Loucy (cell line): ENCODE data around the gene PDE2A.
A peak's percentile ranks its signal among the peaks of the same experiment; 100 is the strongest.

Experiments used
- H2AFZ ChIP-seq: fragments of 200-600 bp; sonication (generic); 2 replicates; pipeline ENCODE4 v1.6.0; 2016; ENCODE audit warnings: antibody characterized with exemption, mild to moderate bottlenecking, low read length, moderate library complexity
- H3F3A ChIP-seq: fragments of 200-600 bp; 2 replicates; pipeline ENCODE4 v1.6.0; 2016; ENCODE audit warnings: antibody characterized with exemption, low read depth, mild to moderate bottlenecking
- H3K27me3 ChIP-seq: fragments of 200-600 bp; sonication (generic); 2 replicates; pipeline ENCODE4 v1.6.1; 2014; ENCODE audit warnings: low read length, mild to moderate bottlenecking; ENCODE audit not compliant: insufficient read depth, poor library complexity, severe bottlenecking
- H3K36me3 ChIP-seq: fragments of 200-600 bp; sonication (generic); 2 replicates; pipeline ENCODE4 v1.6.1; 2016; ENCODE audit warnings: low read length; ENCODE audit not compliant: insufficient read depth
- H3K4me1 ChIP-seq: fragments of 200-600 bp; sonication (generic); 2 replicates; pipeline ENCODE4 v1.5.1; 2014; ENCODE audit warnings: low read length, mild to moderate bottlenecking; ENCODE audit not compliant: insufficient read depth, poor library complexity, severe bottlenecking
- H3K4me2 ChIP-seq: fragments of 200-600 bp; sonication (generic); 2 replicates; pipeline ENCODE4 v1.6.0; 2014; ENCODE audit warnings: antibody characterized with exemption, low read length, low read depth, mild to moderate bottlenecking; ENCODE audit not compliant: poor library complexity, severe bottlenecking
- H3K4me3 ChIP-seq: fragments of 200-600 bp; sonication (generic); 2 replicates; pipeline ENCODE4 v1.5.1; 2014; ENCODE audit warnings: low read length, mild to moderate bottlenecking, mixed read lengths; ENCODE audit not compliant: poor library complexity, severe bottlenecking
- H3K79me2 ChIP-seq: fragments of 200-600 bp; sonication (generic); 2 replicates; pipeline ENCODE4 v1.6.1; 2014; ENCODE audit warnings: low read length; ENCODE audit not compliant: insufficient read depth
- H3K9ac ChIP-seq: fragments of 200-600 bp; sonication (generic); 2 replicates; pipeline ENCODE4 v1.6.0; 2014; ENCODE audit warnings: mild to moderate bottlenecking, low read depth, low read length, moderate library complexity; ENCODE audit not compliant: poor library complexity, severe bottlenecking
- H3K9me2 ChIP-seq: fragments of 200-600 bp; sonication (generic); replicated peaks from 2 replicates; pipeline ENCODE4 v1.6.1; 2016; ENCODE audit warnings: low read depth, low read length, mixed read lengths
- H3K9me3 ChIP-seq: fragments of 200-600 bp; sonication (generic); 2 replicates; pipeline ENCODE4 v1.6.1; 2014; ENCODE audit warnings: mild to moderate bottlenecking, antibody characterized with exemption, low read length, low read depth; ENCODE audit not compliant: insufficient read depth
- H4K20me1 ChIP-seq: fragments of 200-600 bp; sonication (generic); 2 replicates; pipeline ENCODE4 v1.6.0; 2014; ENCODE audit warnings: antibody characterized with exemption, low read length, mild to moderate bottlenecking; ENCODE audit not compliant: insufficient read depth, poor library complexity, severe bottlenecking
- EZH2phosphoT487 ChIP-seq: fragments of 200-600 bp; IDR thresholded peaks from 2 replicates; pipeline ENCODE4 v1.6.1; 2018; ENCODE audit warnings: antibody characterized with exemption, mild to moderate bottlenecking, moderate library complexity, borderline replicate concordance
- TF ChIP-seq, protein P1 (sequence below): fragments of 200-600 bp; sonication (generic); conservative IDR thresholded peaks from 2 replicates; pipeline ENCODE4 v1.5.1; 2014; ENCODE audit warnings: mild to moderate bottlenecking, antibody characterized with exemption, low read length

The PDE2A gene

DNA sequence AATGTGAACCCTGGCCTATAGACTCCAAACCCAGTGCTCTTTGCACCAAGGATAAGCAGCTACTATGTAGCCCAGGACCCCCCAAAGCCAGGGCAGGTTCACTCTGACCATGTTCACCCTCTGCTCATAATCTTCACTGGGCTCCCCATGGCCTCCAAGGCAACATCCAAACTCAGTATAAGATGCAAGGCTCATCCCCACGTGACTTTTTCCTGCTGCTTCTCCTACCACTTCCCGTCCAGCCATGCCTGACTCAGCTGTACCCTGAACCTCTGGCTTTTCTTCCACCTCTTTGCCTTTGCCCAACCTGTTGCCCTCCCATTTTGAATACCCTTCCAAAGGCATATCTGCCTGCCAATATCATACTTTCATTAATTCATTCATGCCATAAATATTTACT is 27.8 kb downstream of the PDE2A start:
- H3K4me2 ChIP-seq: no peak overlapping the region
- TF ChIP-seq, protein P1, sequence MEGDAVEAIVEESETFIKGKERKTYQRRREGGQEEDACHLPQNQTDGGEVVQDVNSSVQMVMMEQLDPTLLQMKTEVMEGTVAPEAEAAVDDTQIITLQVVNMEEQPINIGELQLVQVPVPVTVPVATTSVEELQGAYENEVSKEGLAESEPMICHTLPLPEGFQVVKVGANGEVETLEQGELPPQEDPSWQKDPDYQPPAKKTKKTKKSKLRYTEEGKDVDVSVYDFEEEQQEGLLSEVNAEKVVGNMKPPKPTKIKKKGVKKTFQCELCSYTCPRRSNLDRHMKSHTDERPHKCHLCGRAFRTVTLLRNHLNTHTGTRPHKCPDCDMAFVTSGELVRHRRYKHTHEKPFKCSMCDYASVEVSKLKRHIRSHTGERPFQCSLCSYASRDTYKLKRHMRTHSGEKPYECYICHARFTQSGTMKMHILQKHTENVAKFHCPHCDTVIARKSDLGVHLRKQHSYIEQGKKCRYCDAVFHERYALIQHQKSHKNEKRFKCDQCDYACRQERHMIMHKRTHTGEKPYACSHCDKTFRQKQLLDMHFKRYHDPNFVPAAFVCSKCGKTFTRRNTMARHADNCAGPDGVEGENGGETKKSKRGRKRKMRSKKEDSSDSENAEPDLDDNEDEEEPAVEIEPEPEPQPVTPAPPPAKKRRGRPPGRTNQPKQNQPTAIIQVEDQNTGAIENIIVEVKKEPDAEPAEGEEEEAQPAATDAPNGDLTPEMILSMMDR: no peak
- TF ChIP-seq EZH2phosphoT487: no peak

GRCh38 chr11:72646024-72646423 is 28.2 kb downstream of the PDE2A start:
- H3K79me2 ChIP-seq: no peaks in the 10 kb centered on the region
- H3K4me1 ChIP-seq: no peaks in the 10 kb centered on the region
- TF ChIP-seq EZH2phosphoT487: no peak
- TF ChIP-seq, protein P1: no peak
- no peaks in the 10 kb centered on the region for H4K20me1 ChIP-seq
- no peak overlapping the region for H3K4me3 ChIP-seq
- no peaks in the 10 kb centered on the region for H3K9me3 ChIP-seq
- H3K4me2 ChIP-seq: no peak overlapping the region
- no peak overlapping the region for H2AFZ ChIP-seq
- H3F3A ChIP-seq: no peaks in the 10 kb centered on the region
- no peaks in the 10 kb centered on the region for H3K36me3 ChIP-seq
- H3K9me2 ChIP-seq: no peaks in the 10 kb centered on the region
- no peak overlapping the region for H3K9ac ChIP-seq
- no peaks in the 10 kb centered on the region for H3K27me3 ChIP-seq

More for the DNA sequence above, 27.8 kb downstream of the PDE2A start:
- Histone ChIP-seq H3K4me3 (no peak overlapping the region), H3K9ac (no peak overlapping the region), H3K79me2 (no peaks in the 10 kb centered on the region), H2AFZ (no peak overlapping the region), H3K9me2 (no peaks in the 10 kb centered on the region), H3K9me3 (no peaks in the 10 kb centered on the region), H3F3A (no peaks in the 10 kb centered on the region), H4K20me1 (no peaks in the 10 kb centered on the region), H3K36me3 (no peaks in the 10 kb centered on the region), H3K27me3 (no peaks in the 10 kb centered on the region), H3K4me1 (no peaks in the 10 kb centered on the region)

DNA sequence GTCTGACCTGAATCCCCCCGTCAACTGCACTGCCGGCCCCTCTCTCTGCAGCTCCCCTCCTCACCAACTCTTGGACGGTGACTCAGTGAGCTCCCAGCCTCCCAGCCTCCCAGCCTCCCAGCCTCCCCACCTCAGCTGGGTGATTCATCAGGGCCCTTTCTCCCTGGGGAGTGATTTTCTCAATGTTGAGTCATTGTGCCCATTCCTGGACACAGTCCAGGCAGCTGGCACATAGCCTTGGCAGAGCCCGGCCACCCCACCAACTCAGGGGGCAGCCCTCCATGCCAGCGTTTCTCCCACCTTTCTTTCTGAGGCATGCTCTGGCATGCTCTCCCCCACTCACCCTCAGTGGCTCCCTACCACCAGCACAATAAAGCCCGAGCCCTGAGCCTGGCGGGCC is 30.7 kb downstream of the PDE2A start:
- TF ChIP-seq, protein P1: no peak
- no peak for TF ChIP-seq EZH2phosphoT487

More for the DNA sequence above, 30.7 kb downstream of the PDE2A start:
- Histone ChIP-seq H3K4me3 (no peak overlapping the region), H2AFZ (no peak overlapping the region), H3F3A (no peaks in the 10 kb centered on the region), H3K36me3 (no peaks in the 10 kb centered on the region), H3K27me3 (no peaks in the 10 kb centered on the region), H4K20me1 (no peaks in the 10 kb centered on the region), H3K9me3 (no peaks in the 10 kb centered on the region), H3K9ac (no peak overlapping the region), H3K79me2 (no peaks in the 10 kb centered on the region), H3K4me1 (no peaks in the 10 kb centered on the region), H3K9me2 (no peaks in the 10 kb centered on the region), H3K4me2 (peak overlapping the region; percentile 50)
